ENCODE data around the gene SNX10.
A peak's percentile ranks its signal among the peaks of the same experiment; 100 is the strongest.
"Not testable (repeated sequence)": the region's sequence is repeated elsewhere in the genome, so short reads cannot be mapped to it uniquely, and the experiment has no call there.

SNX10 gene

DNA sequence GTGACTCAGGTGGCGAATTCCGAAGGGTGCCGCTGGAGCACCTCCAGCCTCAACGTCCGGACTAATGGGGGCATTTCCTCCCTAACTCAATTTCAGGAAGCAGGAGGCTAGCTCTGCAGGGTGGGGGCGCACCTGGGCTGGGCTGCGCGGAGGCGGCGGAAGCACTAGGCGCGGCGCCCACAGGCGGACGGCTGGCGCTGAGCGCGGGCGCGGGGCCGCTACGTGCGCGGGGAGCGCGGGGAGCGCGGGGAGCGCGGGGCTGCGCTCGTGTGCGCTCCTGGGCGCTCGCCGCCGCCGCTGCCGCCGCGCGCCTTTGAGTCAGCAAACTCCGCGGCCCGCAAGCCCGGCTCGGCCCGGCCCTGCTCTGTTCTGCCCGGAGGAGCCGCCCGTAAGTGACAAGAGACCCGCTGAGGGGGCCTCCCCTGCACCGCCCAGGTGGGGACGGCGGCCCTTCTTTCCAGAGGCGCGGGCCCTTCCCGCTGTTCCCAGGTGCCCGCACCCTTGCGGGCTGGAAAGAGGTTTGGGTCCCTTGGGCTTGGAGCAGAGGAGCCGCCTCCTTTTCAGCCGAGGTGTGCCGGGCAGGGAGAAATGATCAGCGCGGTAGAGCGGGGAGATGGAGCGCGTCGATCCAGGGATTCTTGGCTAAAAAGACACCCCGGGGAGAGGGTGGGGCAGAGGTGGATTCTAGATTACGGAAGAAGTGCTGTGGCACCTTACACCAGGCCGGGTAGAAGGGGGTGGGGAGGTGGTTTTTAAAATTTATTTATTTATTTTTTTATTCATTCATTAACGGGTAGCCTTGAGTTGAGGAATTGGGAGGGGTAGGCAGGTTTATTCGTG is at the start of gene SNX10:
TSS of gene SNX10 (plus strand) at position 164 of the 840 bp plus-strand sequence. CDS start 54,581 bp downstream, outside the sequence.
- H3K27me3 Mint-ChIP-seq (ENCODE audit: low read depth), result peaks cover 10% of the 10 kb centered on the region
- H3K4me1 Mint-ChIP-seq (ENCODE audit: low read depth), result peaks cover 40% of the 10 kb centered on the region
- peak within 1 kb of the TSS; percentile 98 for H3K4me3 Mint-ChIP-seq
- peak within 1 kb of the TSS; percentile 90 for H3K27ac Mint-ChIP-seq
- H3K9me3 Mint-ChIP-seq, result no peaks in the 10 kb centered on the region
- peaks cover 20% of the 10 kb centered on the region for H3K36me3 Mint-ChIP-seq (ENCODE audit: low read depth)

- Mint-ChIP-seq H3K27me3 (ENCODE audit: low read depth) (peaks cover 5% of the 10 kb centered on the region), H3K9me3 (peaks cover 3% of the 10 kb centered on the region), H3K4me1 (ENCODE audit: low read depth) (peaks cover 1% of the 10 kb centered on the region)
These were observed 46.5 kb upstream of the SNX10 start for GRCh38 chr7:26245150-26245549.

DNA sequence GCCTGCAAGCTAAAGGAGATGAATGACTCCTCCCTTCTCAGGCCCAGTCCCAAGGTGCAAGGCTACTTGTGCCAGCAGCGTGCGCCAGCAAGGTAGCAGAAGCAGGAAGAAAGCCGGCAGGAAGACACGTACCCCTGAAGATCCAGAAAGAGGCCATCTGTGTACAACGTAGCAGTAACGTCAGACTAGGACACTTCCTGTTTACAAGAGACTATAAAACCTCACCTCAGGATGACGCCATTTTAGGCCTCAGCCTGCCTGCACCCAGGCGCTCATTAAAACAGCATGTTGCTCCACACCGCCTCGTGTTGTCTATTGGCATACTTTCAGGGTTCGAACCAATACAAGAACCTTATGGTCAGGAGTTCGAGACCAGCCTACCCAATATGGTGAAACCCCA is 41.4 kb upstream of the SNX10 start:
- Mint-ChIP-seq H3K36me3 (ENCODE audit: low read depth) (no peaks in the 10 kb centered on the region), H3K9me3 (peaks cover 3% of the 10 kb centered on the region), H3K4me1 (ENCODE audit: low read depth) (peaks cover 3% of the 10 kb centered on the region), H3K27ac (no peak overlapping the region), H3K4me3 (no peak overlapping the region), H3K27me3 (ENCODE audit: low read depth) (peaks cover 7% of the 10 kb centered on the region)

More at GRCh38 chr7:26245150-26245549, 46.5 kb upstream of the SNX10 start:
- no peaks in the 10 kb centered on the region for H3K36me3 Mint-ChIP-seq (ENCODE audit: low read depth)
- H3K4me3 Mint-ChIP-seq, result no peak overlapping the region
- no peak overlapping the region for H3K27ac Mint-ChIP-seq

DNA sequence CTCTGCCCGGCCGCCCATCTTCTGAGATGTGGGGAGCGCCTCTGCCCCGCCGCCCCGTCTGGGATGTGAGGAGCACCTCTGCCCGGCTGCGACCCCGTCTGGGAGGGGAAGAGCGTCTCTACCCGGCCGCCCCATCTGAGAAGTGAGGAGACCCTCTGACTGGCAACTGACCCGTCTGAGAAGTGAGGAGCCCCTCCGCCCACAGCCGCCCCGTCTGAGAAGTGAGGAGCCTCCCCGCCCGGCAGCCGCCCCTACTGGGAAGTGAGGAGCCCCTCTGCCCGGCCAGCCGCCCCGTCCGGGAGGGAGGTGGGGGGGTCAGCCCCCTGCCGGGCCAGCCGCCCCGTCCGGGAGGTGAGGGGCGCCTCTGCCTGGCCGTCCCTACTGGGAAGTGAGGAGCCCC is 29.8 kb upstream of the SNX10 start:
- H3K9me3 Mint-ChIP-seq; H3K4me3 Mint-ChIP-seq; H3K27ac Mint-ChIP-seq; H3K4me1 Mint-ChIP-seq (ENCODE audit: low read depth); H3K36me3 Mint-ChIP-seq (ENCODE audit: low read depth): not testable (repeated sequence)
- peaks cover 18% of the 10 kb centered on the region for H3K27me3 Mint-ChIP-seq (ENCODE audit: low read depth)

DNA sequence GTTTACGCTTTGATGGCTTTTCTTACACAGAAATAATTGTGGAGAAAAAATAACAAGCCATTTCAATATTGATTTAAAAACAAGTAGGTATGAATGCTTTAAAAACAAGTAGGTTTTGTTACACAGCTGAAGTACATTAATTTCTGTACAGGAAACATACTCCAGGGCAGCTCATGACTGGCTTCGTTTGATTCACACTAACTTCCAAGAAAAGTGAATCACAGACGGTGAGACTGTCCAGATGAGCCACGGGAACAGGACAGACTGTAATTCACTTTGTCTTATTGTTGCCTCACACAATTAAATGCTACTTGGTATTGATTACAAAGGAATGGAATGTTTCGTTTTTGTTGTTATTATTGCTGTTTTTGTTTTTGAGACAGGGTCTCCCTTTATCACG is 26.6 kb upstream of the SNX10 start:
- Mint-ChIP-seq H3K27ac (no peak overlapping the region), H3K36me3 (ENCODE audit: low read depth) (no peaks in the 10 kb centered on the region), H3K9me3 (no peaks in the 10 kb centered on the region), H3K4me3 (no peak overlapping the region), H3K4me1 (ENCODE audit: low read depth) (peaks cover 7% of the 10 kb centered on the region), H3K27me3 (ENCODE audit: low read depth) (peaks cover 22% of the 10 kb centered on the region)

DNA sequence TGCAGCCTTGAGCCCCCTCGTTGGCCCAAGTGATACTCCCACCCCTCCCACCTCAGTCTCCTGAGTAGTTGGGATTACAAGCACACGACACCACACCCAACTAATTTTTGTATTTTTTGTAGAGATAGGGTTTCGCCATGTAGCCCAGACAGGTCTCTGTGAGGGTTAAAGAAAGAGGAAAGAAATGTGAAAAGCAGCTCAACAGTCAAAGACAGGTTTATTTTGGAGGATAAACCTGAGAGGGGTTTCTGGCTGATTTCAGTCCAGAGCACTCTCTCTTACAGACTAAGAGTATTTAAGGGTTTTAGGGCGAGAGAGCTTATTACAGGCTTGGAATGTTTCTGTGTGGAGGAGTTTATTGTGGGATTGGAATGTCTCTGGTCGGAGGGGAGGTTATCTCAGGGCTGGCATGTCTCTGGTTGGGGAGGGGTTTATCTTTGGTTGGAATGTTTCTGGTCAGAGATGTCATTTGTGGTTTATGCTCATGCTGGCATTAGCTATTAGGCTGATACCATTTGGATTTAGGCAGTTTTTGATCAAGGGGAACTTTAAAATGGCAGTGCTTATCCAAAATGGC is 26.1 kb upstream of the SNX10 start:
- H3K27me3 Mint-ChIP-seq (ENCODE audit: low read depth), result peaks cover 26% of the 10 kb centered on the region
- H3K36me3 Mint-ChIP-seq (ENCODE audit: low read depth), result no peaks in the 10 kb centered on the region
- no peak overlapping the region for H3K27ac Mint-ChIP-seq
- no peaks in the 10 kb centered on the region for H3K9me3 Mint-ChIP-seq
- H3K4me3 Mint-ChIP-seq, result no peak overlapping the region
- peaks cover 7% of the 10 kb centered on the region for H3K4me1 Mint-ChIP-seq (ENCODE audit: low read depth)

DNA sequence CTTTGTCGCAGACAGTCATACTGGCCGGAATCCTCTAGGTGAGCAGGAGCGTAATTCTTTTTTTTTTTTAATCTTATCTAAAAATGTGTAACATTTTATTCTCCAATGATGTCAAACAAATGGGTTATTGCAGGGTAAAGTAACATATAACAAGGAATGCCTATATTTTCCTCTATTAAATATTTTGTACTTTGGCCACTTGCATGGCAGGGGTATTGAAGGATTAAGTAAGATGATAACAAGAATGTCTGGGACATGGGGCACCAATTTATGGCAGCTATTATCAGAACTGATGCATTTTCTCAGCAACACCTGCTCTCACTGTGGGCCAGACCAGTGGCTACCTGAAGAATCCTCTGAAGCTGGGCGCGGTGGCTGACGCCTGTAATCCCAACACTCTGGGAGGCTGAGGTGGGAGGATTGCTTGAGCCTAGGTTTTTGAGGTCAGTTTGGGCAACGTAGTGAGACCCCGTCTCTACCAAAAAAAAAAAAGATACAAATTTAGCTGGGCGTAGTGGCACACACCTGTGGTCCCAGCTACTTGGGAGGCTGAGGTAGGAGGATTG is 24.0 kb upstream of the SNX10 start:
- Mint-ChIP-seq H3K9me3 (no peaks in the 10 kb centered on the region), H3K4me1 (ENCODE audit: low read depth) (peaks cover 7% of the 10 kb centered on the region), H3K27ac (no peak overlapping the region), H3K4me3 (no peak overlapping the region), H3K36me3 (ENCODE audit: low read depth) (no peaks in the 10 kb centered on the region), H3K27me3 (ENCODE audit: low read depth) (peaks cover 26% of the 10 kb centered on the region)

DNA sequence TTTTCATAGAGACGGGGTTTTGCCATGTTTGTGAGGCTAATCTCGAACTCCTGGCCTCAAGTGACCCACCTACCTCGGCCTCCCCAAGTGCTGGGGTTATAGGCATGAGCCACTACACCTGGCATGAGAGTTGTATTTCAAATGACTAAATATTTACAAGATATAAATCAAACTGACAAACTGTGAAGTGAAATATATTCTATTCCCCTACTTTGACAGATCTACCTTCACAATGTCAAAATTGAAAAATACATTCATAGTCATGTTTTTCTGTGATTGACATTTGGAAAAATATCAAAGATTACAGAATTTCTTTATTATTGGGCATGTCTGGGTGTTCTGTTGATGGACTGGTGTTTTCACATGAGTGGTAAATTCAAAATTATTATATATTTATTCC is 16.4 kb upstream of the SNX10 start:
- no peaks in the 10 kb centered on the region for H3K36me3 Mint-ChIP-seq (ENCODE audit: low read depth)

DNA sequence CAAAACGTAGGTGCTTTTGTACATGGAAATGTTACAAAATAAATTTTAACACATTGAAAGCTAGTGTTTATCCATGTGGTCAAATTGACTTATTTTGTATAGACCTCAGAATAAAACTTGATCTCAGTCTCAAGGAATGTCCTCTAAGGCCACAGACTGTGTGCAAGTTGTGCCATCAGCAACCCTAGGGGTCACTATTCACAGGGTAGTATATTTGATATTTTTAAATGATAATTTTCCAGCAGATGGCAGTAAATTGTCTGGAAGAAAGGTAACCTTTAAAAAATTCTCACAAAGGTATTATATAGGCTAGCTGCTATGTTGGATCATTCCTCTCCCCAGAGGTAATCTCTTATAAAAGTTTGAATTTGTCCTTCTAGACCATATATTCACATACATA is 12.9 kb upstream of the SNX10 start:
- Mint-ChIP-seq H3K27me3 (ENCODE audit: low read depth) (no peaks in the 10 kb centered on the region), H3K27ac (no peak overlapping the region)

More for the DNA sequence above, 16.4 kb upstream of the SNX10 start:
- H3K27me3 Mint-ChIP-seq (ENCODE audit: low read depth), result peaks cover 3% of the 10 kb centered on the region
- H3K4me3 Mint-ChIP-seq, result no peak overlapping the region
- H3K9me3 Mint-ChIP-seq, result peaks cover 5% of the 10 kb centered on the region
- H3K27ac Mint-ChIP-seq, result no peak overlapping the region
- H3K4me1 Mint-ChIP-seq (ENCODE audit: low read depth), result peaks cover 13% of the 10 kb centered on the region

GRCh38 chr7:26279405-26279804 is 12.3 kb upstream of the SNX10 start:
- Mint-ChIP-seq H3K9me3 (peaks cover 5% of the 10 kb centered on the region), H3K4me3 (no peak overlapping the region), H3K27me3 (ENCODE audit: low read depth) (no peaks in the 10 kb centered on the region), H3K4me1 (ENCODE audit: low read depth) (peaks cover 17% of the 10 kb centered on the region), H3K27ac (peak overlapping the region; percentile 84), H3K36me3 (ENCODE audit: low read depth) (no peaks in the 10 kb centered on the region)

More for the DNA sequence above, 12.9 kb upstream of the SNX10 start:
- Mint-ChIP-seq H3K9me3 (peaks cover 5% of the 10 kb centered on the region), H3K4me1 (ENCODE audit: low read depth) (peaks cover 17% of the 10 kb centered on the region), H3K36me3 (ENCODE audit: low read depth) (no peaks in the 10 kb centered on the region), H3K4me3 (no peak overlapping the region)

GRCh38 chr7:26280097-26280496 is 11.6 kb upstream of the SNX10 start:
- H3K9me3 Mint-ChIP-seq, result peaks cover 5% of the 10 kb centered on the region
- no peak overlapping the region for H3K4me3 Mint-ChIP-seq
- H3K27me3 Mint-ChIP-seq (ENCODE audit: low read depth), result no peaks in the 10 kb centered on the region
- H3K27ac Mint-ChIP-seq, result peak overlapping the region; percentile 84
- H3K36me3 Mint-ChIP-seq (ENCODE audit: low read depth), result no peaks in the 10 kb centered on the region
- H3K4me1 Mint-ChIP-seq (ENCODE audit: low read depth), result peaks cover 17% of the 10 kb centered on the region

GRCh38 chr7:26280723-26281122 is 10.9 kb upstream of the SNX10 start:
- Mint-ChIP-seq H3K27ac (no peak overlapping the region), H3K27me3 (ENCODE audit: low read depth) (no peaks in the 10 kb centered on the region), H3K9me3 (peaks cover 5% of the 10 kb centered on the region), H3K4me3 (no peak overlapping the region), H3K36me3 (ENCODE audit: low read depth) (no peaks in the 10 kb centered on the region), H3K4me1 (ENCODE audit: low read depth) (peaks cover 17% of the 10 kb centered on the region)

DNA sequence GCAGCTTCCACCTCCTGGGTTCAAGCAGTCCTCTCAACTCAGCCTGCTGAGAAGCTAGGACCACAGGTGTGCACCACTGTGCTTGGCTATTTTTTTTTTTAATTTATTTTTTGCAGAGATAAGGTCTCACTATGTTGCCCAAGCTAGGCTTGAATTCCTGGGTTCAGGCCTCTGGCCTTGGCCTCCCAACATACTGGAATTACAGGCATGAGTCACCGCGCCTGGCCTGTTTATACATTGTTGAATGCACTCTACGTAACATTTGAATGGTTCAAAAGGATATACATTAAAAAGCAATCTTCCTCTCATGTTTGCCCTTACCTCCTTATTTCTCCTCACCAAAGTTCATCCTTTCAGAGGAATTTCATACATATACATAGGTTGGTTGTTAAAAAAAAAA is 7.2 kb upstream of the SNX10 start:
- no peaks in the 10 kb centered on the region for H3K36me3 Mint-ChIP-seq (ENCODE audit: low read depth)
- H3K27ac Mint-ChIP-seq, result no peak overlapping the region
- peaks cover 4% of the 10 kb centered on the region for H3K9me3 Mint-ChIP-seq
- peaks cover 15% of the 10 kb centered on the region for H3K27me3 Mint-ChIP-seq (ENCODE audit: low read depth)
- no peak overlapping the region for H3K4me3 Mint-ChIP-seq
- H3K4me1 Mint-ChIP-seq (ENCODE audit: low read depth), result peaks cover 10% of the 10 kb centered on the region

- Mint-ChIP-seq H3K36me3 (ENCODE audit: low read depth) (no peaks in the 10 kb centered on the region), H3K9me3 (no peaks in the 10 kb centered on the region), H3K27me3 (ENCODE audit: low read depth) (peaks cover 15% of the 10 kb centered on the region), H3K4me1 (ENCODE audit: low read depth) (peaks cover 5% of the 10 kb centered on the region), H3K4me3 (no peak overlapping the region), H3K27ac (no peak overlapping the region)
These were observed 6.5 kb upstream of the SNX10 start for GRCh38 chr7:26284995-26285632.
